ENCODE measurements around the gene TBXAS1.

DNA sequence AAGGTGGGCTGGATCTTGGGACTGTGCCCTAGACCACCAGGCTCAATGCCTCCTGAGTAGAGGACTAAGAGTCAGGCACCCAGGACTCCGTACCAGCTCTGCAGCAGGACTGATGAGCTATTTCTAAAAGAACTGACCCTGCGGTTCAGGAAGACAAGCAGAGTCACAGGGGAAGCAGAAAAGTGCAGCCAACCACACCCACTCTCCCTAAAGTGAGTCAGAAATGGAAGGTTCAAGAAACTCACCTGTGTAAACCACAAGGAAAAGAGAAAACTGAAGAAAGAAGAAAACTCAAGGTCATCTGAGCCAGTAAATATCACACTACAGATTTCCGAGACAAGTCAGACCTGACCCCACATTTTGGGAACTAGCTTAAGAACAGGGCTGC lies 231.2 kb downstream of the TBXAS1 start:
- TF ChIP-seq, protein P1, sequence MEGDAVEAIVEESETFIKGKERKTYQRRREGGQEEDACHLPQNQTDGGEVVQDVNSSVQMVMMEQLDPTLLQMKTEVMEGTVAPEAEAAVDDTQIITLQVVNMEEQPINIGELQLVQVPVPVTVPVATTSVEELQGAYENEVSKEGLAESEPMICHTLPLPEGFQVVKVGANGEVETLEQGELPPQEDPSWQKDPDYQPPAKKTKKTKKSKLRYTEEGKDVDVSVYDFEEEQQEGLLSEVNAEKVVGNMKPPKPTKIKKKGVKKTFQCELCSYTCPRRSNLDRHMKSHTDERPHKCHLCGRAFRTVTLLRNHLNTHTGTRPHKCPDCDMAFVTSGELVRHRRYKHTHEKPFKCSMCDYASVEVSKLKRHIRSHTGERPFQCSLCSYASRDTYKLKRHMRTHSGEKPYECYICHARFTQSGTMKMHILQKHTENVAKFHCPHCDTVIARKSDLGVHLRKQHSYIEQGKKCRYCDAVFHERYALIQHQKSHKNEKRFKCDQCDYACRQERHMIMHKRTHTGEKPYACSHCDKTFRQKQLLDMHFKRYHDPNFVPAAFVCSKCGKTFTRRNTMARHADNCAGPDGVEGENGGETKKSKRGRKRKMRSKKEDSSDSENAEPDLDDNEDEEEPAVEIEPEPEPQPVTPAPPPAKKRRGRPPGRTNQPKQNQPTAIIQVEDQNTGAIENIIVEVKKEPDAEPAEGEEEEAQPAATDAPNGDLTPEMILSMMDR (IDR thresholded peaks at IDR 0.05) = no peak
- TF ChIP-seq CEBPB (IDR thresholded peaks at IDR 0.05) (no peak), HMGXB4 (CRISPR knock-in tag; IDR thresholded peaks at IDR 0.05; ENCODE audit: borderline replicate concordance) (no peak), HDAC2 (IDR thresholded peaks at IDR 0.05) (no peak), EP300 (IDR thresholded peaks at IDR 0.05) (no peak), MYC (IDR thresholded peaks at IDR 0.05; ENCODE audit: borderline replicate concordance, low read length) (no peak)
- TF ChIP-seq, protein P2, sequence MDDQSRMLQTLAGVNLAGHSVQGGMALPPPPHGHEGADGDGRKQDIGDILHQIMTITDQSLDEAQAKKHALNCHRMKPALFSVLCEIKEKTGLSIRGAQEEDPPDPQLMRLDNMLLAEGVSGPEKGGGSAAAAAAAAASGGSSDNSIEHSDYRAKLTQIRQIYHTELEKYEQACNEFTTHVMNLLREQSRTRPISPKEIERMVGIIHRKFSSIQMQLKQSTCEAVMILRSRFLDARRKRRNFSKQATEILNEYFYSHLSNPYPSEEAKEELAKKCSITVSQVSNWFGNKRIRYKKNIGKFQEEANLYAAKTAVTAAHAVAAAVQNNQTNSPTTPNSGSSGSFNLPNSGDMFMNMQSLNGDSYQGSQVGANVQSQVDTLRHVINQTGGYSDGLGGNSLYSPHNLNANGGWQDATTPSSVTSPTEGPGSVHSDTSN (IDR thresholded peaks at IDR 0.05) = no peak
